ENCODE data around the gene WRAP73.

WRAP73 gene

GRCh38 chr1:3631320-3632260 lies 18.3 kb downstream of the WRAP73 start:
- DNase-seq (ENCODE audit: low spot score): no peak
- TF ChIP-seq CTCF (IDR thresholded peaks at IDR 0.05; ENCODE audit: extremely low read depth, missing control alignments): no peak

- DNase-seq (ENCODE audit: low spot score): no peak
- no peak for TF ChIP-seq CTCF (IDR thresholded peaks at IDR 0.05; ENCODE audit: extremely low read depth, missing control alignments)
These were observed 19.0 kb downstream of the WRAP73 start for GRCh38 chr1:3630914-3631313.

GRCh38 chr1:3630161-3630611 lies 19.7 kb downstream of the WRAP73 start:
- TF ChIP-seq CTCF (IDR thresholded peaks at IDR 0.05; ENCODE audit: extremely low read depth, missing control alignments): no peak
- no peak for DNase-seq (ENCODE audit: low spot score)

- DNase-seq (ENCODE audit: low spot score): no peak
- TF ChIP-seq CTCF (IDR thresholded peaks at IDR 0.05; ENCODE audit: extremely low read depth, missing control alignments): no peak
These were observed 20.2 kb downstream of the WRAP73 start for GRCh38 chr1:3629561-3630160.

GRCh38 chr1:3628445-3628844 lies 21.5 kb downstream of the WRAP73 start:
- DNase-seq (ENCODE audit: low spot score): no peak
- no peak for TF ChIP-seq CTCF (IDR thresholded peaks at IDR 0.05; ENCODE audit: extremely low read depth, missing control alignments)

- DNase-seq (ENCODE audit: low spot score): no peak
- TF ChIP-seq CTCF (IDR thresholded peaks at IDR 0.05; ENCODE audit: extremely low read depth, missing control alignments): no peak
These were observed 22.2 kb downstream of the WRAP73 start for GRCh38 chr1:3627515-3628253.
